ENCODE data around the gene UNC13B.
"Not testable (repeated sequence)": the region's sequence is repeated elsewhere in the genome, so short reads cannot be mapped to it uniquely, and the experiment has no call there.

UNC13B gene

GRCh38 chr9:35161713-35162604 is at the start of gene UNC13B:
Gene UNC13B, plus strand, starts transcription at chr9:35162009. Its CDS starts 275 bp downstream, at chr9:35162284.
- peak; percentile 94 for DNase-seq

GRCh38 chr9:35112257-35113020 is 49.4 kb upstream of the UNC13B start:
- DNase-seq: no peak

- peak; percentile 90 for DNase-seq
Observed at GRCh38 chr9:35114113-35114839, 47.5 kb upstream of the UNC13B start.

- peak; percentile 18 for DNase-seq
Observed at GRCh38 chr9:35114840-35115628, 46.8 kb upstream of the UNC13B start.

- DNase-seq: peak; percentile 90
Observed at GRCh38 chr9:35115680-35116538, 45.9 kb upstream of the UNC13B start, which contains the start of gene ATOSB. Gene ATOSB, minus strand, starts transcription at chr9:35115862. Its CDS starts 7,588 bp downstream, at chr9:35108274.

GRCh38 chr9:35116539-35116897 is 45.3 kb upstream of the UNC13B start:
- no peak for DNase-seq

- peak; percentile 90 for DNase-seq
Observed at GRCh38 chr9:35116898-35117551, 44.8 kb upstream of the UNC13B start.

- no peak for DNase-seq
Observed at GRCh38 chr9:35134920-35135319, 26.9 kb upstream of the UNC13B start.

- no peak for DNase-seq
Observed at GRCh38 chr9:35135988-35136387, 25.8 kb upstream of the UNC13B start.

GRCh38 chr9:35136866-35137265 is 24.9 kb upstream of the UNC13B start:
- no peak for DNase-seq

- no peak for DNase-seq
Observed at GRCh38 chr9:35140093-35140492, 21.7 kb upstream of the UNC13B start.

GRCh38 chr9:35142037-35142436 is 19.8 kb upstream of the UNC13B start:
- DNase-seq: no peak

GRCh38 chr9:35147941-35148563 is 13.8 kb upstream of the UNC13B start:
- DNase-seq: not testable (repeated sequence)

GRCh38 chr9:35152926-35153325 is 8.9 kb upstream of the UNC13B start:
- no peak for DNase-seq

GRCh38 chr9:35156781-35157180 is 5.0 kb upstream of the UNC13B start:
- DNase-seq: no peak

GRCh38 chr9:35157836-35158235 is 4.0 kb upstream of the UNC13B start:
- not testable (repeated sequence) for DNase-seq

GRCh38 chr9:35158501-35159280 is 3.1 kb upstream of the UNC13B start:
- DNase-seq: no peak

GRCh38 chr9:35162605-35163315 is 951 bp downstream of the UNC13B start:
- DNase-seq: no peak

GRCh38 chr9:35163413-35163812 is 1.6 kb downstream of the UNC13B start:
- DNase-seq: no peak
